Right cardiac atrium (tissue), 5 donors: ENCODE results near the gene THADA. TPM values are rescaled to one million over a fixed set of nuclear protein-coding genes. Genes with fewer than 3 reads are reported as not detected.
A peak's percentile ranks its signal among the peaks of the same experiment; 100 is the strongest.

Experiments used
- ATAC-seq, 2 donors: fragments of 200-7000 bp; cut with Tn5 transposase; one replicate each; pipeline versions ENCODE4 v1.8.0 to v1.9.1; 2020; ENCODE audit warnings: moderate library complexity in 2 of 2, mild to moderate bottlenecking in 1 of 2
- DNase-seq, 3 donors: peaks; one replicate each; pipeline ENCODE4 v3.0.0-alpha.2; 2020
- H3K27ac ChIP-seq: one replicate; pipeline ENCODE4 v1.5.1; 2013; ENCODE audit warnings: mild to moderate bottlenecking, low read length, control low read depth, moderate library complexity
- H3K27me3 ChIP-seq: one replicate; pipeline ENCODE4 v1.6.1; 2013; ENCODE audit not compliant: control insufficient read depth, insufficient read depth
- H3K4me1 ChIP-seq: one replicate; pipeline ENCODE4 v1.6.1; 2013; ENCODE audit warnings: low read length; ENCODE audit not compliant: control insufficient read depth, insufficient read depth
- H3K4me3 ChIP-seq: one replicate; pipeline ENCODE4 v1.5.1; 2013; ENCODE audit warnings: low read length, control low read depth
- H3K9me3 ChIP-seq: one replicate; pipeline ENCODE4 v1.6.1; 2013; ENCODE audit warnings: low read length; ENCODE audit not compliant: control insufficient read depth
- WGBS: extraction: QIAGEN DNeasy Blood & Tissue Kit; methylation state at CpG from one replicate; pipeline ENCODE4 v1.1.7; 2013; 5-methylcytosine and 5-hydroxymethylcytosine counted together
- intact Hi-C, 4 donors: fragments of 100-400 bp; cut with DNase I; formaldehyde crosslinking; loops; one replicate each; pipeline versions ENCODE4 v1.11.0 to v1.14.0; 2022 to 2023
- polyA plus RNA-seq: library from polyadenylated mRNA; stranded (reverse); fragments of 200-250 nt; gene quantifications from one replicate; pipeline ENCODE4 v1.2.3, GENCODE V29; 2013
- total RNA-seq, 4 donors: library from RNA; stranded (reverse); fragmentation: NEBNext Ultra II Directional; extraction: Animal tissue kit (Norgen Biotek cat#: 25700); gene quantifications; one replicate each; pipeline ENCODE4 v1.2.1, GENCODE V29; 2021
- donor health status: healthy with polysubstance abuse.
- donor health status: DM: no; HTN: yes; CAD: no.
- donor health status: DM: no; HTN: no; CAD: no.
- donor health status: DM: no; HTN: yes; CAD: no; lungs with severe emphysema.
- donor health status: DM: yes; HTN: yes; CAD: no.

THADA gene
- total and polyA plus RNA-seq, 5 donors, result 10.6 to 20.7 (median 19.8) TPM

GRCh38 chr2:43424262-43425207, 171.3 kb downstream of the THADA start:
- Histone ChIP-seq H3K4me3 (no peak overlapping the region), H3K9me3 (no peaks in the 10 kb centered on the region), H3K27ac (no peak overlapping the region), H3K27me3 (no peaks in the 10 kb centered on the region), H3K4me1 (peaks cover 3% of the 10 kb centered on the region)
- no peak for ATAC-seq
- DNase-seq, result no peak
- intact Hi-C loops, result no loop called here
- WGBS, result 88% methylated on average over 6 of the region's 6 CpGs

DNA sequence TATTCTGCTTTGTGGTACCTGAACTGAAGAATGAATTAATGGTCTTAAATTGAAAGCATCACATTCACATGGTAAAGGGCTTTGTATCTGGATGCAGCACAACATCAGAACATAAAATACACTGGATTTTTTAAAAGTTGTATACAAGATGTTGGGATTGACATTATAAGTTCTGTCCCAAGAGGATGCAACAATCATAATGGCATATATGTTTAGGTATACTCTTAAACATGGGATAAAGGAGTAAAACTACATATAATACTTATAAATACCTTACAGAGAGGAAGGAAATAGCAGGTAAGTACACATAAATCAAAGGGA, 171.9 kb downstream of the THADA start:
- ATAC-seq, result no peak
- no peak for DNase-seq
- H3K4me1 ChIP-seq, result peaks cover 3% of the 10 kb centered on the region
- intact Hi-C loops, result no loop called here
- no peak overlapping the region for H3K4me3 ChIP-seq
- H3K9me3 ChIP-seq, result no peaks in the 10 kb centered on the region
- no peaks in the 10 kb centered on the region for H3K27me3 ChIP-seq
- H3K27ac ChIP-seq, result no peak overlapping the region

GRCh38 chr2:43421194-43421593, 174.6 kb downstream of the THADA start:
- Histone ChIP-seq H3K9me3 (no peaks in the 10 kb centered on the region), H3K4me3 (no peak overlapping the region), H3K4me1 (no peaks in the 10 kb centered on the region), H3K27ac (no peak overlapping the region), H3K27me3 (no peaks in the 10 kb centered on the region)
- no peak for ATAC-seq
- intact Hi-C loops, result no loop called here
- no peak for DNase-seq
- 98% methylated on average over 1 of the region's 1 CpG for WGBS

DNA sequence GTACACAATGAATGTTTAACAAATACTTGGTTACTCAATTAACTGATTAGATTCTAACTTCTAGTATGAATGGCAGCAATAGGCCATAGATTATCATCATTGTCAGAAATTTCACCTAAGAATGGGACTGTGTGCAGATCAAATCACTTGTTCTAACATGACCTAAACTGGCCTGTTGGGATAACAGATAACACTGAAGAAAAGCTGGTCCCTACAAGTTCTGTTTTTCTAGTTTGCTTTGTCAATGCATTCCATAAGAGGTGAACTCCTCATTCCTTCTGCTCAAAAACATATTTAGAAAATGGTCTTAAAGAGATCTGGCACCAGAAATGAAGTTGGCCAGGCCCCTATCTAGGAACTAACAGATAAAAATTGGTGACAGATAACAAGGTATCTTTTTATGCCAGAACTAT, 175.4 kb downstream of the THADA start:
- intact Hi-C loops, result no loop called here

DNA sequence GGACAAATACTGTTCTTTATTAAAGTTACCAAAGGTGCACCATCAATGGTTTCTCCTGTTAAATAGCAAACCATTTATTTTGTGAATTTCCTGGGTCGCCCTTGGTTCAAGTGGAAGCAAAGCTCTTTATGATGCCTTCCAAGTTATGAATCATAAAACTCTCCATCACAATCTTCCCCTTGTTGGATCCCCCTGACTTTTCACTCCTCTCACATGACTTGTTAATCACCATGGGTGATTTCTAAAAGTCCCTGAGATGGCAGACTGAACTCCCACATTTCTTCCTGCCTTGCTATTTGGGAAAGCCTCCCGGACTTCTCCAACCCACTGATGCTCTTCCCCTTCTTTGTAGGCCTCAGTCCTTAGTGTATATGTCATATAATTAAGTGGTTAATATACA, 176.0 kb downstream of the THADA start:
- Histone ChIP-seq H3K27ac (no peak overlapping the region), H3K27me3 (no peaks in the 10 kb centered on the region), H3K4me1 (peaks cover 4% of the 10 kb centered on the region), H3K9me3 (no peaks in the 10 kb centered on the region), H3K4me3 (no peak overlapping the region)
- intact Hi-C loops, result no loop called here
- DNase-seq (no peak), ATAC-seq (peak in 1 of 2 donors; percentile 31)
- WGBS, result 76% methylated on average over 2 of the region's 2 CpGs

More for the DNA sequence above, 175.4 kb downstream of the THADA start:
- Histone ChIP-seq H3K9me3 (no peaks in the 10 kb centered on the region), H3K4me1 (peaks cover 2% of the 10 kb centered on the region), H3K27me3 (no peaks in the 10 kb centered on the region), H3K4me3 (no peak overlapping the region), H3K27ac (no peak overlapping the region)
- DNase-seq (no peak), ATAC-seq (no peak)

- H3K27me3 ChIP-seq, result no peaks in the 10 kb centered on the region
- no peak overlapping the region for H3K27ac ChIP-seq
- no peak for DNase-seq
- intact Hi-C loops, result no loop called here
- H3K4me3 ChIP-seq, result no peak overlapping the region
- WGBS, result 71% methylated on average over 3 of the region's 3 CpGs
- ATAC-seq, result no peak
- no peaks in the 10 kb centered on the region for H3K9me3 ChIP-seq
- H3K4me1 ChIP-seq, result peaks cover 4% of the 10 kb centered on the region
These were observed 176.6 kb downstream of the THADA start for GRCh38 chr2:43419243-43419642.

DNA sequence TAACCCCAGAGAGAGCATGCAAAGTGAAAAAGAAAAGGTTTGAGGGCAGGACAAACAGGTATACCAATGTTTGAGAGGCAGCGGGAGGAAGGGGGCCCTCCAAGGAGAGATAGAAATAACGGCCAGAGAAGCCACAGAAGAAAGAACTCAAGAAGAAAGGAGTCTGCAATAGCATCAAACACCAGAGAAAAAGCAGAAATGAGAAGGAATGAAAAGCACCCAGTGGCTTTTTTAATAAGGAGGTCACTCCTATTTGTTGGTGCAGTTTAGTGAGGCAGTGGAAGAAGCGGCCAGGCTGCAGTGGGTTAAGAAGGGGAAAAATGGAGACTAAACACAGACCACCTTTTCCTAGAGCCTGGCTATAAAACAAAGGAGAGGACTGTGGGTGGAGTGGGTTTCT, 177.2 kb downstream of the THADA start:
- Histone ChIP-seq H3K27ac (no peak overlapping the region), H3K4me1 (peaks cover 4% of the 10 kb centered on the region), H3K4me3 (no peak overlapping the region), H3K9me3 (no peaks in the 10 kb centered on the region), H3K27me3 (no peaks in the 10 kb centered on the region)
- ATAC-seq (no peak), DNase-seq (no peak)
- 86% methylated on average over 3 of the region's 3 CpGs for WGBS
- intact Hi-C loops, result no loop called here

- WGBS, result 70% methylated on average over 1 of the region's 1 CpG
- Histone ChIP-seq H3K4me3 (no peak overlapping the region), H3K27ac (no peak overlapping the region), H3K9me3 (no peaks in the 10 kb centered on the region), H3K4me1 (peaks cover 4% of the 10 kb centered on the region), H3K27me3 (no peaks in the 10 kb centered on the region)
- ATAC-seq, result no peak
- intact Hi-C loops, result no loop called here
- DNase-seq, result no peak
These were observed 178.5 kb downstream of the THADA start for GRCh38 chr2:43417300-43417699.

DNA sequence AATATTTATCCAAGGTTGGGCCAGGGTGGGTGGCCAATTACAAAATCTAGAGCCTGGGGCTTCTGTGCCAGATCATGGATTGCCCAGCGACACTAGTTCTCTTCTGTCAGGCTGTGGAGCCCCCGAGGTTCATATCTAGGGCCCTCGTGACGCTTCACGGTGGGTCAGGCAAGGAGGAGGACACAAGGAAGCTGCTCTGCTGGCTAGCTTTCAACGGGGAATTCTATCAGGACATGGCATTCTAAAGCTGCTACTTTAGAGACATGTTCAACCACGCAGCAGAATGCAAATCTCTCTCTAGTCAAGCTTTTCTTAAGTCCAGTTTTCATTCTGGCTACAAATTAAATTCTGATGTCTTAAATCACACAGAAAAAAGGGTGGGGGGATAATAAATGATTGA, 180.2 kb downstream of the THADA start:
- WGBS, result 24% methylated on average over 7 of the region's 7 CpGs
- Histone ChIP-seq H3K9me3 (no peaks in the 10 kb centered on the region), H3K4me1 (peaks cover 4% of the 10 kb centered on the region), H3K27ac (peak overlapping the region; percentile 82), H3K4me3 (no peak overlapping the region), H3K27me3 (no peaks in the 10 kb centered on the region)
- intact Hi-C loops, result no loop called here
- DNase-seq (peak in 1 of 3 donors; percentile 60), ATAC-seq (peak; percentile 27 to 44)

GRCh38 chr2:43414586-43415135, 181.2 kb downstream of the THADA start:
- Histone ChIP-seq H3K4me3 (no peak overlapping the region), H3K4me1 (peaks cover 4% of the 10 kb centered on the region), H3K27me3 (no peaks in the 10 kb centered on the region), H3K9me3 (no peaks in the 10 kb centered on the region), H3K27ac (no peak overlapping the region)
- ATAC-seq, result no peak
- WGBS, result 65% methylated on average over 4 of the region's 4 CpGs
- DNase-seq, result no peak
- intact Hi-C loops, result no loop called here

DNA sequence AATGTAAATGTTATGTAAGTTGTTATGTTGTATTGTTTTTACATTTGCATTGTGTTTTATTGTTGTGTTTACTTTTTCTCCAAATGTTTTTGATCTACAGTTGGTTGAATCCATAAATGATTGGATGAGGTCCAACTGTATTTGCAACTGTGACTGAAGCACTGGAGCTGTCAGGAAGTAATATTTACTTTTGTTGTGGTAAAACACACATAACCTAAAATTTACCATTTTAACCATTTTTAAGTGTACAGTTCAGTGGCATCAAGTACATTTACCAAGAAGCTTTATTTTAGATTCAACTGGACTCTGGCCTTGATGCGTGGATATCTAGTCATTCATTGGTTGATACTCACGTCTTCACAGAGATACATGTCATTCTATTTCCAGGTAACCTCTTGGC, 181.8 kb downstream of the THADA start:
- Histone ChIP-seq H3K4me1 (peaks cover 4% of the 10 kb centered on the region), H3K27me3 (no peaks in the 10 kb centered on the region), H3K27ac (no peak overlapping the region), H3K9me3 (no peaks in the 10 kb centered on the region), H3K4me3 (no peak overlapping the region)
- ATAC-seq, result no peak
- intact Hi-C loops, result no loop called here
- 88% methylated on average over 2 of the region's 2 CpGs for WGBS
- DNase-seq, result no peak
